A549 (cell line): ENCODE measurements around the gene DUSP23. TPM values are rescaled to one million over a fixed set of nuclear protein-coding genes. Genes with fewer than 3 reads are reported as not detected.

ENCODE experiments used
- ATAC-seq, 2 experiments: fragments of 200-7000 bp in 1 of 2; fragments of >200 bp in 1 of 2; cut with Nextera tagmentation in 1 of 2; cut with Tn5 transposase in 1 of 2; 3 replicates each; pipeline versions ENCODE4 v1.8.0 to v1.9.1; 2018 to 2020; ENCODE audit warnings: mild to moderate bottlenecking in 1 of 2, moderate library complexity in 1 of 2
- CTCF ChIA-PET: fragments of 300-600 bp; sonication (Branson Sonifier 250); formaldehyde crosslinking; extraction: SDS; loops from one replicate; lab custom pipeline; 2021; ENCODE audit warnings: antibody characterized with exemption, inconsistent platforms; lab: Yijun Ruan, JAX
- POLR2A ChIA-PET: fragments of 350-600 bp; formaldehyde crosslinking; extraction: SDS; loops from one replicate; lab custom pipeline; 2021; ENCODE audit warnings: antibody characterized with exemption, inconsistent platforms; lab: Yijun Ruan, JAX
- DNase-seq, 2 experiments: peaks; one replicate each; pipeline versions ENCODE4 v3.0.0 to v3.0.0-alpha.2; 2011 to 2016; ENCODE audit warnings: low read depth in 1 of 2, low spot score in 1 of 2
- FAIRE-seq: peaks from 2 replicates; lab custom pipeline; 2011; peaks lifted over from hg19 to GRCh38; lab: Jason Lieb, UNC
- H3K27ac ChIP-seq, 2 experiments: fragments of >200 bp; sonication (Bioruptor Twin); formaldehyde crosslinking; 3 replicates each; pipeline ENCODE4 v1.5.1; 2016 to 2017
- H3K4me1 ChIP-seq: fragments of >200 bp; sonication (Bioruptor Twin); formaldehyde crosslinking; 3 replicates; pipeline ENCODE4 v1.6.1; 2016
- H3K4me2 ChIP-seq: fragments of >200 bp; sonication (Bioruptor Twin); formaldehyde crosslinking; 3 replicates; pipeline ENCODE4 v1.6.1; 2016
- H3K4me3 ChIP-seq: fragments of >200 bp; sonication (Bioruptor Twin); formaldehyde crosslinking; 3 replicates; pipeline ENCODE4 v1.5.1; 2016
- H3K9me3 ChIP-seq: fragments of >200 bp; sonication (Bioruptor Twin); formaldehyde crosslinking; 3 replicates; pipeline ENCODE4 v1.6.1; 2016
- BHLHE40 ChIP-seq: IDR thresholded peaks from 2 replicates; pipeline ENCODE4 v1.6.1; 2012; ENCODE audit warnings: low read depth, low read length, inconsistent platforms
- CBX2 ChIP-seq: fragments of 200-600 bp; sonication (generic); IDR thresholded peaks from 2 replicates; pipeline ENCODE4 v1.6.1; 2016; ENCODE audit warnings: low read depth, mild to moderate bottlenecking, borderline replicate concordance
- CHD4 ChIP-seq: fragments of 200-600 bp; sonication (generic); IDR thresholded peaks from 2 replicates; pipeline ENCODE4 v1.6.1; 2016; ENCODE audit warnings: antibody characterized with exemption, mild to moderate bottlenecking, borderline replicate concordance
- E2F6 ChIP-seq: IDR thresholded peaks from 2 replicates; pipeline ENCODE4 v1.6.1; 2012; ENCODE audit warnings: low read depth, borderline replicate concordance
- EHF ChIP-seq: fragments of 250-450 bp; sonication (Bioruptor Pico); IDR thresholded peaks from 2 replicates; pipeline ENCODE4 v1.5.0; 2020; ENCODE audit warnings: mild to moderate bottlenecking
- EHMT2 ChIP-seq: fragments of 200-600 bp; sonication (generic); IDR thresholded peaks from 2 replicates; pipeline ENCODE4 v1.6.1; 2016; ENCODE audit warnings: antibody characterized with exemption, low read depth, mild to moderate bottlenecking, moderate library complexity
- ELK1 ChIP-seq: fragments of 150-350 bp; IDR thresholded peaks from 2 replicates; pipeline ENCODE4 v1.6.1; 2014; ENCODE audit warnings: low read depth, mild to moderate bottlenecking, low read length
- FOSL2 ChIP-seq, 2 experiments: fragments of 450-650 bp in 1 of 2; fragments of >200 bp in 1 of 2; sonication (Bioruptor Twin) in 1 of 2; formaldehyde crosslinking; IDR thresholded peaks; 2 replicates each; pipeline versions ENCODE4 v1.5.0 to v1.6.1; 2016 to 2020; ENCODE audit warnings: mild to moderate bottlenecking in 1 of 2, moderate library complexity in 1 of 2
- GATA3 ChIP-seq: IDR thresholded peaks from 2 replicates; pipeline ENCODE4 v1.6.1; 2012; ENCODE audit warnings: borderline replicate concordance
- HDAC2 ChIP-seq: fragments of 200-600 bp; sonication (generic); IDR thresholded peaks from 2 replicates; pipeline ENCODE4 v1.6.1; 2016
- HOXB13 ChIP-seq: fragments of 250-450 bp; sonication (Bioruptor Pico); IDR thresholded peaks from 2 replicates; pipeline ENCODE4 v1.5.0; 2020; ENCODE audit warnings: low read depth, mild to moderate bottlenecking, moderate library complexity
- HOXB5 ChIP-seq: fragments of 250-450 bp; sonication (Bioruptor Pico); IDR thresholded peaks from 2 replicates; pipeline ENCODE4 v1.5.0; 2020; ENCODE audit warnings: mild to moderate bottlenecking, moderate library complexity
- JUNB ChIP-seq: fragments of >200 bp; sonication (Bioruptor Twin); formaldehyde crosslinking; IDR thresholded peaks from 2 replicates; pipeline ENCODE4 v1.6.1; 2016
- MAFK ChIP-seq: fragments of 450-650 bp; IDR thresholded peaks from 2 replicates; pipeline ENCODE4 v1.6.1; 2014; ENCODE audit not compliant: partially characterized antibody
- MAZ ChIP-seq: fragments of 150-350 bp; IDR thresholded peaks from 2 replicates; pipeline ENCODE4 v1.6.1; 2014; ENCODE audit warnings: antibody characterized with exemption, low read depth, low read length, borderline replicate concordance
- NFE2L2 ChIP-seq: fragments of 150-350 bp; conservative IDR thresholded peaks from 2 replicates; pipeline ENCODE4 v1.6.1; 2014; ENCODE audit warnings: low read length
- NR3C1 ChIP-seq: fragments of >200 bp; sonication (Bioruptor Twin); formaldehyde crosslinking; IDR thresholded peaks from 3 replicates; pipeline ENCODE4 v1.6.1; 2017
- POLR2A ChIP-seq: IDR thresholded peaks from 2 replicates; pipeline ENCODE4 v1.6.1; 2012; ENCODE audit warnings: mild to moderate bottlenecking, low read length
- RARB ChIP-seq: fragments of 250-450 bp; sonication (Bioruptor Pico); IDR thresholded peaks from 2 replicates; pipeline ENCODE4 v1.8.0; 2021; ENCODE audit warnings: mild to moderate bottlenecking, moderate library complexity
- RFX5 ChIP-seq: fragments of 450-650 bp; IDR thresholded peaks from 2 replicates; pipeline ENCODE4 v1.7.1; 2014; ENCODE audit warnings: antibody characterized with exemption, mild to moderate bottlenecking, moderate library complexity
- SMC3 ChIP-seq: fragments of >200 bp; sonication (Bioruptor Twin); formaldehyde crosslinking; IDR thresholded peaks from 3 replicates; pipeline ENCODE4 v1.6.1; 2018; ENCODE audit warnings: inconsistent platforms
- TFCP2L1 ChIP-seq: fragments of 250-450 bp; sonication (Bioruptor Pico); IDR thresholded peaks from 2 replicates; pipeline ENCODE4 v1.5.0; 2021; ENCODE audit warnings: mild to moderate bottlenecking
- USF2 ChIP-seq: fragments of 450-650 bp; IDR thresholded peaks from 2 replicates; pipeline ENCODE4 v1.6.1; 2014; ENCODE audit warnings: antibody characterized with exemption
- ZFP36 ChIP-seq: fragments of 450-650 bp; IDR thresholded peaks from 2 replicates; pipeline ENCODE4 v1.6.1; 2014; ENCODE audit warnings: borderline replicate concordance; ENCODE audit not compliant: partially characterized antibody
- ZSCAN20 ChIP-seq: fragments of 250-450 bp; sonication (Bioruptor Pico); IDR thresholded peaks from 2 replicates; pipeline ENCODE4 v1.8.0; 2022; ENCODE audit warnings: mild to moderate bottlenecking, moderate library complexity
- WGBS: methylation state at CpG from one replicate; pipeline ENCODE4 v1.1.6; 2017; ENCODE audit errors: missing lambda C conversion rate; 5-methylcytosine and 5-hydroxymethylcytosine counted together
- polyA plus RNA-seq, 4 experiments: library from polyadenylated mRNA; depleted of rRNA in 3 of 4; stranded (reverse); fragments of >200 nt; fragmentation: RNase III in 1 of 4; extraction: RNeasy Plus Mini Kit Qiagen cat#74134 plus additional on column Dnase treatment in 1 of 4; gene quantifications; 2 replicates in 3 of 4; 3 replicates in 1 of 4; pipeline ENCODE4 v1.2.3, GENCODE V29; 2011 to 2017
- TF ChIP-seq, protein P1 (sequence below): IDR thresholded peaks from 2 replicates; pipeline ENCODE4 v1.6.1; 2012
- TF ChIP-seq, protein P2 (sequence below): fragments of >200 bp; sonication (Bioruptor Twin); formaldehyde crosslinking; IDR thresholded peaks from 3 replicates; pipeline ENCODE4 v1.5.1; 2016

DUSP23 gene
- polyA plus RNA-seq, 2 of the 4 experiments (the other 2 are of a cell fraction) = 32.3 to 60.1 TPM

GRCh38 chr1:159791031-159791430, 10.3 kb downstream of the DUSP23 start:
- H3K27ac ChIP-seq = no peak overlapping the region
- FAIRE-seq = no peak
- H3K4me2 ChIP-seq = no peak overlapping the region
- TF ChIP-seq CBX2 = no peak
- TF ChIP-seq EHF = no peak
- no peak for TF ChIP-seq MAZ
- TF ChIP-seq GATA3 = no peak
- TF ChIP-seq JUNB = no peak
- TF ChIP-seq E2F6 = no peak
- no peak for TF ChIP-seq RFX5
- TF ChIP-seq, protein P1, sequence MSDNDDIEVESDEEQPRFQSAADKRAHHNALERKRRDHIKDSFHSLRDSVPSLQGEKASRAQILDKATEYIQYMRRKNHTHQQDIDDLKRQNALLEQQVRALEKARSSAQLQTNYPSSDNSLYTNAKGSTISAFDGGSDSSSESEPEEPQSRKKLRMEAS = no peak
- TF ChIP-seq RARB = no peak
- TF ChIP-seq, protein P2, sequence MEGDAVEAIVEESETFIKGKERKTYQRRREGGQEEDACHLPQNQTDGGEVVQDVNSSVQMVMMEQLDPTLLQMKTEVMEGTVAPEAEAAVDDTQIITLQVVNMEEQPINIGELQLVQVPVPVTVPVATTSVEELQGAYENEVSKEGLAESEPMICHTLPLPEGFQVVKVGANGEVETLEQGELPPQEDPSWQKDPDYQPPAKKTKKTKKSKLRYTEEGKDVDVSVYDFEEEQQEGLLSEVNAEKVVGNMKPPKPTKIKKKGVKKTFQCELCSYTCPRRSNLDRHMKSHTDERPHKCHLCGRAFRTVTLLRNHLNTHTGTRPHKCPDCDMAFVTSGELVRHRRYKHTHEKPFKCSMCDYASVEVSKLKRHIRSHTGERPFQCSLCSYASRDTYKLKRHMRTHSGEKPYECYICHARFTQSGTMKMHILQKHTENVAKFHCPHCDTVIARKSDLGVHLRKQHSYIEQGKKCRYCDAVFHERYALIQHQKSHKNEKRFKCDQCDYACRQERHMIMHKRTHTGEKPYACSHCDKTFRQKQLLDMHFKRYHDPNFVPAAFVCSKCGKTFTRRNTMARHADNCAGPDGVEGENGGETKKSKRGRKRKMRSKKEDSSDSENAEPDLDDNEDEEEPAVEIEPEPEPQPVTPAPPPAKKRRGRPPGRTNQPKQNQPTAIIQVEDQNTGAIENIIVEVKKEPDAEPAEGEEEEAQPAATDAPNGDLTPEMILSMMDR = no peak
- no peak for TF ChIP-seq ZSCAN20 (CRISPR knock-in tag)
- no peak for TF ChIP-seq CHD4
- TF ChIP-seq TFCP2L1 = no peak
- no peak for TF ChIP-seq ZFP36
- no peak for TF ChIP-seq NR3C1
- no peak for TF ChIP-seq HOXB5 (CRISPR knock-in tag)
- no peak for TF ChIP-seq SMC3
- no peak for TF ChIP-seq USF2
- TF ChIP-seq FOSL2 (IDR thresholded peaks at IDR 0.05) = no peak
- TF ChIP-seq FOSL2 (CRISPR knock-in tag; IDR thresholded peaks at IDR 0.05) = no peak
- H3K4me3 ChIP-seq = no peak overlapping the region
- no peak for DNase-seq
- no peaks in the 10 kb centered on the region for H3K4me1 ChIP-seq
- ATAC-seq = no peak
- H3K9me3 ChIP-seq = no peaks in the 10 kb centered on the region
- CTCF ChIA-PET = interaction anchor here (0.8 to 16.7 kb wide), 2 partner anchors 39 to 100 kb away, joined by 3 to 565 read pairs; no protein-coding TSS in a partner anchor
- POLR2A ChIA-PET = no interaction called here
- WGBS = 71% methylated on average over 3 of the region's 3 CpGs

DNA sequence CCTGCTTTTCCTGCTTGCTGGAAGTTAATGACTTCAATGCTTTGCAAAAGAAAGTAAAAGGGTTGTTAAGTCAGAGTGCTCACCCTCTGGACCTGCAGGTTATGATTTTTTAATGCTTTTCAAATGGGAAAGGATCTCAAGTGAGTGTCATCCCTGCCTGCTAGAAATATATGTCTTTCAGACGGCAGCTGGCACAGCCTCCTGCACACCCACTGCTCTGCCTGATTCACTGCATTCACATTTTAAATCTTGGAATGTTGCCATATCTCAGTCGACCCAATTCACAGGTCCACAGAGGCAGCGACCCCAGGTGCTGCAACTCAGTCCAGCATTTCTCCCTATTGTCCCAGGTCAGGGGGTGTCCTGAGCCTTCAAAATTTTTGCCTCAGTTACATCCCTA, 10.7 kb downstream of the DUSP23 start:
- WGBS = 11% methylated on average over 3 of the region's 3 CpGs

More for the DNA sequence above, 10.7 kb downstream of the DUSP23 start:
- DNase-seq (no peak), ATAC-seq (no peak), FAIRE-seq (no peak)
- Histone ChIP-seq H3K27ac (no peak overlapping the region), H3K9me3 (no peaks in the 10 kb centered on the region), H3K4me1 (no peaks in the 10 kb centered on the region), H3K4me2 (no peak overlapping the region), H3K4me3 (no peak overlapping the region)
- POLR2A ChIA-PET = no interaction called here
- CTCF ChIA-PET = interaction anchor here (0.8 to 16.7 kb wide), 2 partner anchors 38 to 100 kb away, joined by 3 to 565 read pairs; no protein-coding TSS in a partner anchor
- TF ChIP-seq JUNB = no peak
- TF ChIP-seq MAFK = no peak
- TF ChIP-seq ELK1 = no peak
- no peak for TF ChIP-seq BHLHE40
- no peak for TF ChIP-seq HOXB13
- TF ChIP-seq POLR2A = no peak
- no peak for TF ChIP-seq NFE2L2
- no peak for TF ChIP-seq EHMT2
- TF ChIP-seq RARB = no peak
- TF ChIP-seq HDAC2 = no peak
